Measurements from ENCODE around the gene CROCC2.

CROCC2 gene

GRCh38 chr2:240871071-240871958 is 34.8 kb upstream of the CROCC2 start:
- H3K4me3 ChIP-seq (replicated peaks; ENCODE audit: low read depth, low read length): no peak overlapping the region
- no peak for DNase-seq (ENCODE audit: extremely low read depth, insufficient read length)
- no peak for TF ChIP-seq CTCF (IDR thresholded peaks at IDR 0.05; ENCODE audit: insufficient read depth, low read length, poor library complexity, severe bottlenecking)
- peaks cover 1% of the 10 kb centered on the region for H3K27me3 ChIP-seq (replicated peaks; ENCODE audit: control insufficient read depth, insufficient read depth, low read length)
- no peaks in the 10 kb centered on the region for H3K36me3 ChIP-seq (ENCODE audit: control insufficient read depth, insufficient read depth, low read length)

GRCh38 chr2:240872317-240873097 is 33.6 kb upstream of the CROCC2 start:
- TF ChIP-seq CTCF (IDR thresholded peaks at IDR 0.05; ENCODE audit: insufficient read depth, low read length, poor library complexity, severe bottlenecking): no peak
- no peaks in the 10 kb centered on the region for H3K36me3 ChIP-seq (ENCODE audit: control insufficient read depth, insufficient read depth, low read length)
- H3K27me3 ChIP-seq (replicated peaks; ENCODE audit: control insufficient read depth, insufficient read depth, low read length): peaks cover 1% of the 10 kb centered on the region
- no peak for DNase-seq (ENCODE audit: extremely low read depth, insufficient read length)
- H3K4me3 ChIP-seq (replicated peaks; ENCODE audit: low read depth, low read length): no peak overlapping the region

GRCh38 chr2:240873098-240873788 is 32.9 kb upstream of the CROCC2 start:
- DNase-seq (ENCODE audit: extremely low read depth, insufficient read length): no peak
- Histone ChIP-seq H3K27me3 (replicated peaks; ENCODE audit: control insufficient read depth, insufficient read depth, low read length) (peaks cover 1% of the 10 kb centered on the region), H3K4me3 (replicated peaks; ENCODE audit: low read depth, low read length) (no peak overlapping the region), H3K36me3 (ENCODE audit: control insufficient read depth, insufficient read depth, low read length) (no peaks in the 10 kb centered on the region)
- TF ChIP-seq CTCF (IDR thresholded peaks at IDR 0.05; ENCODE audit: insufficient read depth, low read length, poor library complexity, severe bottlenecking): no peak

GRCh38 chr2:240873805-240874714 is 32.1 kb upstream of the CROCC2 start:
- Histone ChIP-seq H3K36me3 (ENCODE audit: control insufficient read depth, insufficient read depth, low read length) (no peaks in the 10 kb centered on the region), H3K4me3 (replicated peaks; ENCODE audit: low read depth, low read length) (no peak overlapping the region), H3K27me3 (replicated peaks; ENCODE audit: control insufficient read depth, insufficient read depth, low read length) (peaks cover 1% of the 10 kb centered on the region)
- no peak for TF ChIP-seq CTCF (IDR thresholded peaks at IDR 0.05; ENCODE audit: insufficient read depth, low read length, poor library complexity, severe bottlenecking)
- no peak for DNase-seq (ENCODE audit: extremely low read depth, insufficient read length)

GRCh38 chr2:240874715-240875227 is 31.4 kb upstream of the CROCC2 start:
- H3K4me3 ChIP-seq (replicated peaks; ENCODE audit: low read depth, low read length): no peak overlapping the region
- no peak for TF ChIP-seq CTCF (IDR thresholded peaks at IDR 0.05; ENCODE audit: insufficient read depth, low read length, poor library complexity, severe bottlenecking)
- no peaks in the 10 kb centered on the region for H3K36me3 ChIP-seq (ENCODE audit: control insufficient read depth, insufficient read depth, low read length)
- DNase-seq (ENCODE audit: extremely low read depth, insufficient read length): no peak
- peaks cover 1% of the 10 kb centered on the region for H3K27me3 ChIP-seq (replicated peaks; ENCODE audit: control insufficient read depth, insufficient read depth, low read length)
